GM21447 (cell line): Measurements from ENCODE around the gene ZFPM1.

ENCODE experiments used
- ATAC-seq: cut with Tn5 transposase; IDR thresholded peaks from one replicate; pipeline ENCODE4 v1.9.1; 2021; ENCODE audit not compliant: unreplicated experiment

ZFPM1 gene

GRCh38 chr16:88585927-88586581, 133.0 kb downstream of the ZFPM1 start:
- no peak for ATAC-seq
